Body of pancreas (tissue), 4 donors: Measurements from ENCODE around the gene ALS2CL.

ENCODE experiments used
- CTCF ChIP-seq, 7 experiments: fragments of 450-650 bp in 4 of 7; fragments of 200-600 bp in 3 of 7; sonication (generic) in 3 of 7; IDR thresholded peaks; one replicate each; pipeline ENCODE4 v1.5.1; 2016 to 2019; ENCODE audit warnings: antibody characterized with exemption in 7 of 7
- POLR2A ChIP-seq, 3 donors: fragments of 450-650 bp; IDR thresholded peaks; one replicate each; pipeline ENCODE4 v1.6.1; 2016; ENCODE audit warnings: antibody characterized with exemption in 3 of 3, mild to moderate bottlenecking in 2 of 3

DNA sequence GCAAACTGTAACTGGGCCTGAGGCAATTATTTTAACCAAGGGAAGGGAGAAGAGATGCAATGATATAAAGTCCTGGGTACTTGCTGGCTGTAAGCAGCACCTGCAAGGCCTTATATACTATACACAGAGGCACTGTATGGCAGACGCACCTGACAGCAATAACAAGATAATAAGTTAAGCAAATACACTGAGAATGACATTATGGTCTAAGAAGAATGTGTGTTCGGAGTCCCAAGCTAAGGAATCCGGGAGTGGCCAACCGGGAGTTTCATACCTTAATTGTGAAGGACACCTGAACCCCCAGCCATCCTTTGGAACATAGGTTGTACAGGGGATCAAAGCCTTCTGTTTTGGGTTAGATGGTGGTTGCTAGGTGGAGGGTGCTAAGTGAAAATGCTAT, 67.4 kb downstream of the ALS2CL start:
- TF ChIP-seq CTCF (IDR thresholded peaks at IDR 0.05) = no peak
- TF ChIP-seq POLR2A (IDR thresholded peaks at IDR 0.05) = no peak
